NT2/D1 (cell line): Measurements from ENCODE around the gene CEP290.

ENCODE experiments used
- SUZ12 ChIP-seq: IDR thresholded peaks from 2 replicates; pipeline ENCODE4 v1.6.1; 2011; ENCODE audit not compliant: insufficient read length, insufficient read depth; ENCODE audit errors: extremely low read depth
- YY1 ChIP-seq: IDR thresholded peaks from 2 replicates; pipeline ENCODE4 v1.6.1; 2011; ENCODE audit not compliant: insufficient read length, insufficient read depth
- ZNF274 ChIP-seq: IDR thresholded peaks from 2 replicates; pipeline ENCODE4 v1.6.1; 2011; ENCODE audit warnings: mild to moderate bottlenecking, low read depth, low read length

DNA sequence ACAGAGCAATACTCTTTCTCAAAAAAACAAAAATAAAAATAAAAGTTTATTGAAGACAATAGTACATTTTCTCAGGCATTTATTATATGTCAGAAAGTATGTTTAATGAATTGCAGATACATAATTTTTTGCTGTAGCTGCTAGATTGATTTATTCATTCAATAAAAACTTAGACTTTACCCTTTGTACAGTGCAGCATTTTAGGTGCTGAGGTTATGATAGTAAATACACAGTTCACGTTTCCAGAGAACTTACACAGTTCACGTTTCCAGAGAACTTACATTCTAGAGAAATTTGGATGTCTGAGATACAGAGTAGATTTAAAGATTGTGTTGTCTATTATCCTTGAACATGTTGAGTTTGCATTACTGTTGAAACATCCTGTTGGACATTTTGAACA, 25.5 kb upstream of the CEP290 start:
- TF ChIP-seq ZNF274 (no peak), YY1 (no peak), SUZ12 (no peak)
